Activated naive CD4-positive, alpha-beta T cell treated with anti-CD3 and anti-CD28 coated beads, Interleukin-2, amount 50 U/mL, for 24 hours (primary cell): Measurements from ENCODE around the gene IMPA2.

Source experiments
- H3K27ac Mint-ChIP-seq: one replicate; pipeline ENCODE4 v1.8.0; 2021; ENCODE audit warnings: mild to moderate bottlenecking, mixed read lengths
- H3K27me3 Mint-ChIP-seq: one replicate; pipeline ENCODE4 v1.8.0; 2021; ENCODE audit warnings: mixed read lengths
- H3K36me3 Mint-ChIP-seq: one replicate; pipeline ENCODE4 v1.8.0; 2021; ENCODE audit warnings: mixed read lengths
- H3K4me1 Mint-ChIP-seq: one replicate; pipeline ENCODE4 v1.8.0; 2021; ENCODE audit warnings: mixed read lengths
- H3K4me3 Mint-ChIP-seq: one replicate; pipeline ENCODE4 v1.8.0; 2021; ENCODE audit warnings: mild to moderate bottlenecking, mixed read lengths
- H3K9me3 Mint-ChIP-seq: one replicate; pipeline ENCODE4 v1.8.0; 2021; ENCODE audit warnings: mixed read lengths

The IMPA2 gene

GRCh38 chr18:12021596-12021995 lies 40.3 kb downstream of the IMPA2 start:
- Mint-ChIP-seq H3K36me3 (peaks cover 4% of the 10 kb centered on the region), H3K4me3 (no peak overlapping the region), H3K27me3 (no peaks in the 10 kb centered on the region), H3K9me3 (no peaks in the 10 kb centered on the region), H3K27ac (no peak overlapping the region), H3K4me1 (peaks cover 6% of the 10 kb centered on the region)

DNA sequence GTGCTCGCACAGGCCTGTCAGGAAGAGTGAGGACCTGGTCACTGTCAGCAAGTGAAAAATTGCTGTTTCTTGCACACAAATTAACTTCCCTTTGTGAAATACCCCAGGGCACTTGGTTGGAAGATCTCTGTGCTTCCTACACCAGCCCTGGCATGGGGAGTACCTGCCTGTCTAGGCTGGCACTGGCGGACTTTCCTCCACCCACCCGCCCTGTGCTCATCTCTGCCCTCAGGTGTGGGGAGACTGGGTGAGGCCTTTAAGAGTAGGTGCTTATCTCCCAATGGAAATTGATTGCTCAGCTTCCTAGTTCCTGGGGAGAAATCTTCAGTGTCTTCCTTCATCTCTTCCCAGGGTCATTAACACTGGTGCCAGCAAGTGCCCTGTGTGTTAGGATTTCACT lies 42.1 kb downstream of the IMPA2 start:
- H3K4me1 Mint-ChIP-seq = peaks cover 6% of the 10 kb centered on the region
- no peak overlapping the region for H3K4me3 Mint-ChIP-seq
- H3K9me3 Mint-ChIP-seq = no peaks in the 10 kb centered on the region
- H3K27ac Mint-ChIP-seq = peak overlapping the region; percentile 8
- H3K36me3 Mint-ChIP-seq = peaks cover 2% of the 10 kb centered on the region
- no peaks in the 10 kb centered on the region for H3K27me3 Mint-ChIP-seq

- H3K36me3 Mint-ChIP-seq = no peaks in the 10 kb centered on the region
- H3K9me3 Mint-ChIP-seq = no peaks in the 10 kb centered on the region
- H3K4me3 Mint-ChIP-seq = no peak overlapping the region
- no peaks in the 10 kb centered on the region for H3K27me3 Mint-ChIP-seq
- H3K4me1 Mint-ChIP-seq = no peaks in the 10 kb centered on the region
- H3K27ac Mint-ChIP-seq = no peak overlapping the region
Observed at GRCh38 chr18:12026562-12026961, 45.3 kb downstream of the IMPA2 start.

DNA sequence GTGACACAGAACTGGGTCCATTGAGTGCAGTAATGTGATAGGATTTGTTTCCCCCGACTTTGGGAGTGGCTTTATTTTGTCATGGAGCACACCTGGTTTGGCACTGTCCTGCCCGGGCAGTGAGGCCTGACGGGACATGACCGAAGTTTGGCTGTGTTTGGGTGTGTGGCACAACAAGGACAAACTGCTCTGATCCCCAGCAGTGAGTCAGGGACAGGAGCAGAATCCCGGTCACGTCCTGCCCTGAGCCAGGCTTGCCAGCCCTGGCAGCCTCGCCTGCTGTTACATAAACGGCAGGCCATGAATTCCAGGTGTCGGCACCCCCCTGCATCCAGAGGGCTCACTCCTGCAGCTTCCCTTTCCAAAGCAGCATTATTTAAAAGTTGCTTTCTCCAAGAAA lies 45.7 kb downstream of the IMPA2 start:
- Mint-ChIP-seq H3K27me3 (no peaks in the 10 kb centered on the region), H3K9me3 (no peaks in the 10 kb centered on the region), H3K27ac (no peak overlapping the region)

DNA sequence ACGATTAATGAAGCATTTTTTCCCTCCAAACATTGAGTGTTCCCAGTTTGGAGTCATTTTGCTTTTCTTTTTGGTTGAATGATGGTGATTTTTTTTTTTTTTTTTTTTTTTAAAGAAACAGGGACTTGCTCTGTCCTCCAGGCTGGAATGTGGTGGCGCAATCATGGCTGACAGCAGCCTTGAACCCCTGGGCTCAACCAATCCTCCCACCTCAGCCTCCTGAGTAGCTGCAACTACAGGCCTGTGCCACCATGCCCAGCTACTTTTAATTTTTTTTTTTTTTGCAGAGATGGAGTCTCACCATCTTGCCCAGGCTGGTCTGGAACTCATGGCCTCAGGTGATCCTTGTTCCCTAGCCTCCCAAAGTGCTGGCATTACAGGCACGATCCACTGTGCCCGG lies 46.2 kb downstream of the IMPA2 start:
- H3K4me3 Mint-ChIP-seq = no peak overlapping the region

More for the DNA sequence above, 45.7 kb downstream of the IMPA2 start:
- no peak overlapping the region for H3K4me3 Mint-ChIP-seq
- H3K36me3 Mint-ChIP-seq = no peaks in the 10 kb centered on the region
- H3K4me1 Mint-ChIP-seq = no peaks in the 10 kb centered on the region

DNA sequence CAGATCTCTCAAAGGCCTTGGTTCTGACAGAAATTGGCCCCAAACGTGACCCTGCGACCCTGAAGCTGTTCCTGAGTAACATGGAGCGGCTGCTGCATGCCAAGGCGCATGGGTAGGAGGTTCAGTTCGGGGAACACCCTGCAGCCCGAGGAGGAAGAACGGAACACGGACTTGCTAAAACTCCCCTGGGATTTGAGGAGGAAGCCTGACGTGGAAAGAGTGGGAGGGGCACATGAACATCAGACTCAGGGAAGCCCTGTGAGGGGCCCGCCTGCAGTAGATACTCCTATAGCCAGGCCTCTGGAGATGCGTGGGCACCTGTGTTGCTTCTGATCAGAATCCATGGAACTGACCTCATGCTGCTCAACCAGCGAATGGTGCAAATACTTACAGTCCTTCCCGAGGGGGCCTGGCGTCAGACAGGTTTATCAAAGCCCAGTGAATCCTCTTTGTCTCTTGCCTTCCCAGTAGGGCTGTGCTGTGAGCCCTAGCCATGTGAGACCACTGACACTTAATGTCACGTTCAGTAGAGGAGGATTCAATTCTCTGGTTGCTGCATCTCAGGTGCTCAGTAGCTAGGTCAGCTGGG lies 46.8 kb downstream of the IMPA2 start:
- H3K36me3 Mint-ChIP-seq = no peaks in the 10 kb centered on the region
- H3K27me3 Mint-ChIP-seq = no peaks in the 10 kb centered on the region
- H3K27ac Mint-ChIP-seq = no peak overlapping the region
- H3K4me1 Mint-ChIP-seq = no peaks in the 10 kb centered on the region
- H3K9me3 Mint-ChIP-seq = no peaks in the 10 kb centered on the region
- H3K4me3 Mint-ChIP-seq = no peak overlapping the region

More for the DNA sequence above, 46.2 kb downstream of the IMPA2 start:
- no peaks in the 10 kb centered on the region for H3K4me1 Mint-ChIP-seq
- no peaks in the 10 kb centered on the region for H3K36me3 Mint-ChIP-seq
- H3K27ac Mint-ChIP-seq = no peak overlapping the region
- H3K27me3 Mint-ChIP-seq = no peaks in the 10 kb centered on the region
- no peaks in the 10 kb centered on the region for H3K9me3 Mint-ChIP-seq

GRCh38 chr18:12028674-12029073 lies 47.4 kb downstream of the IMPA2 start:
- Mint-ChIP-seq H3K36me3 (no peaks in the 10 kb centered on the region), H3K4me3 (no peak overlapping the region), H3K4me1 (no peaks in the 10 kb centered on the region), H3K27me3 (no peaks in the 10 kb centered on the region), H3K27ac (no peak overlapping the region), H3K9me3 (no peaks in the 10 kb centered on the region)

- Mint-ChIP-seq H3K27ac (no peak overlapping the region), H3K4me1 (no peaks in the 10 kb centered on the region), H3K9me3 (no peaks in the 10 kb centered on the region), H3K27me3 (no peaks in the 10 kb centered on the region), H3K36me3 (no peaks in the 10 kb centered on the region), H3K4me3 (no peak overlapping the region)
Observed at GRCh38 chr18:12029786-12030584, 48.7 kb downstream of the IMPA2 start.

GRCh38 chr18:12030670-12031069 lies 49.4 kb downstream of the IMPA2 start:
- Mint-ChIP-seq H3K4me3 (no peak overlapping the region), H3K27me3 (no peaks in the 10 kb centered on the region), H3K27ac (no peak overlapping the region), H3K9me3 (no peaks in the 10 kb centered on the region), H3K4me1 (no peaks in the 10 kb centered on the region), H3K36me3 (no peaks in the 10 kb centered on the region)

DNA sequence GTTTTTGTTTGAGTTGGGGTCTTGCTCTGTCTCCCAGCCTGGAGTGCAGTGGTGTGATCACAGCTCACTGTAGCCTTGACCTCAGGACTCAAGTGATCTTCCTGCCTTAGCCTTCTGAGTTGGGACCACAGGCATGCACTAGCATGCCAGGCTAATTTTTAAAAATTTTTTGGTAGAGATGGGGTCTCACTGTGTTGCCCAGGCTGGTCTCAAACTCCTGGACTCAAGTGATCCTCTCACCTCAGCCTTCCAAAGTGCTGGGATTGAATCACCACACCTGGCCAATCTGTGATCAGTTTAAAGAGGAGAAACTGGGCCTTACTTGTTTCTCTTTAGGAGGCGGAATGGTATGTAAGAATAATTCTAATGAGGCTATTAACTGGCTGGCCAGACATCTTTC lies 49.9 kb downstream of the IMPA2 start:
- Mint-ChIP-seq H3K9me3 (no peaks in the 10 kb centered on the region), H3K36me3 (no peaks in the 10 kb centered on the region), H3K27ac (no peak overlapping the region), H3K4me3 (no peak overlapping the region), H3K4me1 (no peaks in the 10 kb centered on the region), H3K27me3 (no peaks in the 10 kb centered on the region)

GRCh38 chr18:12031846-12032245 lies 50.5 kb downstream of the IMPA2 start:
- Mint-ChIP-seq H3K4me1 (no peaks in the 10 kb centered on the region), H3K27ac (no peak overlapping the region), H3K9me3 (no peaks in the 10 kb centered on the region), H3K36me3 (no peaks in the 10 kb centered on the region), H3K4me3 (no peak overlapping the region), H3K27me3 (no peaks in the 10 kb centered on the region)

DNA sequence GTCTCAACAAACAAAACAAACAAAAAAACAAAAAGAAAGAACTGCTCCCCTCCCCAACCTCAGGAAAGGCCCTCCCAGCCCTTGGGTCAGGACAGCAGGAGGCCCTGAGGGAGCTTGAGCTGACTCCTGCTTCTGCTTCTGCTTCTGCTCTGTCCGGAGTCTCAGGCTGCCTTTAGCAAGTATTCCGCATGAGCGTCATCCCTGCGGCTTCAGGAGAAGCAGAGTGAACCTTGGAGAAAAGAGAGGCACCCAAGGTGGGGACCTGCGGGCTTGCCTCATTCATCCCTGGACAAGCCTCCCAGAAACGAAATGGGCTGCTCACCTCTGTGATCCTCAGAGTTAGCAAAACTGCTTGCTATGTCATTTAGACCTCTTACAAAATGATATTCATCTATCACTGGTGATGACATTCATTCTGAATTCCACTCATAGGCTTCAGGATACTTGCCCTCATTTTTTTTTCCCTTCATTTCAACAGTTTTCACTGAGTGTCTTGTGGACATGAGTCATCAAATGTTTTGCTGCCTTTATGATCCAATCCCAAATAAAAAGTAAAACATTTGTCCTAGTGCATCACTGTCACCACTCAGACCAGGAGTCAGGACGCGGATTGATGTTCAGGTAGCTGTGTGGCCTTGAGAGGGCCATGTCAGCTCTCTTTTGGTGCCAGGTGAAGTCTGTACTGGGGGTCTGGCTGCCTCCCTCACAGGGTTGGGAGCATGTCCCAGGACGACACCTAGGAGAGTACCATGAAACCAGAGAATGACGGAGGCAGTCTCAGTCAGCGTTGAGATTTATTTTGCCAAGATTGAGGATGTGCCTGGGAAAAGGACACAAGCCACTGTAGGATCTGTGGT lies 51.7 kb downstream of the IMPA2 start:
- Mint-ChIP-seq H3K9me3 (no peaks in the 10 kb centered on the region), H3K27ac (no peak overlapping the region), H3K36me3 (no peaks in the 10 kb centered on the region), H3K4me1 (no peaks in the 10 kb centered on the region), H3K4me3 (no peak overlapping the region), H3K27me3 (peaks cover 2% of the 10 kb centered on the region)

DNA sequence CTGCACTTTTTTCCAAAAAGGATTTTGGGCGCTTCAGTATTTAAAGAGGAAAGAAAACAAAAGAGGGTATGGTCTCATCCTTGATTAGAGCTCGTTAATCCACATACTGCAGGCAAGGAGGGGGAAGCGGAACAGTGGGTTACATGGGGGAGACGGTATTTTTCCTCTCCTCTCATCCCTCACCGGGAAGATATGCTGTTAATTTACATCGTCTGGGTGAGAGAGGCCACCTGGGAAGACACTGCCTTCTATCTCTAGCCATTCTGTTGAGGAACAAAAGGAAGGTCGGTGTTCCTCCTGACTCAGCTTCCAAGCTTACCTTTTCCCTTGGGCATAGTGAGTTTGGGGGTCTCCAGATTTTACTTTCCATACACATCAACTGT lies 52.3 kb downstream of the IMPA2 start:
- Mint-ChIP-seq H3K9me3 (no peaks in the 10 kb centered on the region), H3K27me3 (peaks cover 2% of the 10 kb centered on the region), H3K4me1 (no peaks in the 10 kb centered on the region), H3K27ac (no peak overlapping the region), H3K4me3 (no peak overlapping the region), H3K36me3 (no peaks in the 10 kb centered on the region)

DNA sequence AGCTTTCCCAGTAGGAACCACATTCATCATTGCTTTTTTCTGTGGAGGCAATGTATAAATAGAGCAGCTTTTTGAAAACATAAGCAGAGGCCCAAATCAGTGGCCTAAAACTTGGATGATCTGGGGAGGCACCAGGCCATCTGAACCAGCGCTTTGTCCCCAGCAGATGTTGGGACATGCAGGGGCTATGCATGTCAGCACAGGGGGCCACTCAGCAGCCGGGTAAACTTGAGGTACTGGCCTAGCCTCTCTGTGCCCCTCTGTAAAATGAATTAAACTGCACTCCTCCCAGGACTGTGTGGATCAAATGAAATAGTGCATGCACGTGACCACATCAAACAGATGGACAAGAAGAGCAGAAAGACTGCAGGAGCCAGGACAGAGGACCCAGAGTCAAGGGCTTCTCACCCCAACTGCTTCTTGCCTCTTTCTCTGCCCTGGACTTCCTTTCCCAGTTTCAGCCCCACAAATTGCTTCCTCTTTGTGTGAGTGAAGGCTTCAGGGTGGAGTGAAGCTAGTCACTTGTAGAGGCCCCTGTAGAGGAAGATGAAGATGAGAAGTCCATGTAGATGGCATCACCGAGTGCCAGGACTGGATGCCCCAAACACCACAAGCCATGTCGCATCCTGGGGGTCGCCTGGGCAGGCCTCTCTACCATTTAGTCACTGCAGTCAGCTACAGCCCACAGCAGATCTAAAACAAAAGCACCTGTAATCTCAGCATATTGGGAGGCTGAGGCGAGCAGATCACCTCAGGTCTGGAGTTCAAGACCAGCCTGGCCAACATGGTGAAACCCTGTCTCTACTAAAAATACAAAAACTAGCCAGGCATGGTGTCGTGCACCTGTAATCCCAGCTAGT lies 53.2 kb downstream of the IMPA2 start:
- no peak overlapping the region for H3K4me3 Mint-ChIP-seq
- peaks cover 2% of the 10 kb centered on the region for H3K27me3 Mint-ChIP-seq
- no peaks in the 10 kb centered on the region for H3K9me3 Mint-ChIP-seq
- H3K36me3 Mint-ChIP-seq = no peaks in the 10 kb centered on the region
- H3K27ac Mint-ChIP-seq = no peak overlapping the region
- no peaks in the 10 kb centered on the region for H3K4me1 Mint-ChIP-seq

DNA sequence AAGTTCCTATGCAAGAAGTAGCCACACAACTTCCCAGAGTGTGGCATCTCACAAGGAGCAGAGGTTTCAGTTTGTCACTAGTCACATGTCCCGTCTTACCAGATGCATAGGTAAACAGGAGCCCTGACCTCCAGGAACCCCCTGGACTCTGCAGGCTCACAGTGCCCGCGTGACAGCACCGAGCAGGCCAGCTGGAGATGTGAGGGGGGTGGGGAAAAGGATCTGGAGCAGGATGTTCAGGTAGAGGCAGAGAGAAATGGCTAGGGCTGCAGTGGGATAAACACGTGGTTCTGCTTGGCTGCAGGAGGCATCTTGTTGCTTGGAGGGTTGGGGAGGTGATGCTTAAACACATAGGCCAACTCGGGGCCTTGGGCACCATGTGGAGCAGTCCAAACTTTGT lies 54.2 kb downstream of the IMPA2 start:
- Mint-ChIP-seq H3K27me3 (peaks cover 2% of the 10 kb centered on the region), H3K36me3 (no peaks in the 10 kb centered on the region), H3K9me3 (no peaks in the 10 kb centered on the region), H3K4me3 (no peak overlapping the region), H3K27ac (no peak overlapping the region), H3K4me1 (no peaks in the 10 kb centered on the region)
